Activated naive CD8-positive, alpha-beta T cell treated with anti-CD3 and anti-CD28 coated beads, Interleukin-2, amount 10 ng/mL, durations not matched to agents 7 days and 5 days (primary cell): ENCODE measurements around the gene CORO1C. TPM values are rescaled to one million over a fixed set of nuclear protein-coding genes. Genes with fewer than 3 reads are reported as not detected.

ENCODE experiments used
- ATAC-seq: fragments of 150-1000 bp; cut with Tn5 transposase; one replicate; pipeline ENCODE4 v1.10.0; 2021; ENCODE audit warnings: low read depth, moderate library complexity
- POLR2A ChIA-PET: fragments of 350-600 bp; sonication (Branson Sonifier 250); formaldehyde crosslinking; loops from one replicate; lab custom pipeline; 2021; ENCODE audit warnings: antibody characterized with exemption; lab: Charles Lee
- DNase-seq: peaks from one replicate; pipeline ENCODE4 v3.0.0; 2021
- H3K27ac Mint-ChIP-seq: one replicate; pipeline ENCODE4 v1.8.0; 2022; ENCODE audit warnings: mild to moderate bottlenecking, mixed read lengths
- H3K27me3 Mint-ChIP-seq: one replicate; pipeline ENCODE4 v1.8.0; 2022; ENCODE audit warnings: mild to moderate bottlenecking, moderate library complexity, mixed read lengths
- H3K36me3 Mint-ChIP-seq: one replicate; pipeline ENCODE4 v1.8.0; 2021; ENCODE audit warnings: mild to moderate bottlenecking, mixed read lengths
- H3K4me1 Mint-ChIP-seq: one replicate; pipeline ENCODE4 v1.8.0; 2021; ENCODE audit warnings: mixed read lengths
- H3K4me3 Mint-ChIP-seq: one replicate; pipeline ENCODE4 v1.8.0; 2022; ENCODE audit warnings: mild to moderate bottlenecking, moderate library complexity, mixed read lengths
- H3K9me3 Mint-ChIP-seq: one replicate; pipeline ENCODE4 v1.8.0; 2021; ENCODE audit warnings: mixed read lengths
- total RNA-seq, 2 experiments: library from RNA; stranded (reverse); gene quantifications; one replicate each; pipeline ENCODE4 v1.2.3, GENCODE V29; 2021

CORO1C gene
- total RNA-seq, 2 experiments from 2014 or later, result 47.4 to 53.7 TPM

GRCh38 chr12:108681317-108681716 lies 50.0 kb downstream of the CORO1C start:
- POLR2A ChIA-PET, result no interaction called here
- Mint-ChIP-seq H3K4me3 (no peak overlapping the region), H3K9me3 (no peaks in the 10 kb centered on the region)

GRCh38 chr12:108679106-108679681 lies 52.1 kb downstream of the CORO1C start:
- POLR2A ChIA-PET, result no interaction called here
- no peak for ATAC-seq
- peaks cover 29% of the 10 kb centered on the region for H3K4me1 Mint-ChIP-seq

More at GRCh38 chr12:108681317-108681716, 50.0 kb downstream of the CORO1C start:
- H3K36me3 Mint-ChIP-seq, result peaks cover 19% of the 10 kb centered on the region
- ATAC-seq (no peak), DNase-seq (no peak)
- no peak overlapping the region for H3K27ac Mint-ChIP-seq
- H3K27me3 Mint-ChIP-seq, result no peaks in the 10 kb centered on the region
- peaks cover 32% of the 10 kb centered on the region for H3K4me1 Mint-ChIP-seq

GRCh38 chr12:108678104-108678730 lies 53.1 kb downstream of the CORO1C start:
- DNase-seq (no peak), ATAC-seq (no peak)
- Mint-ChIP-seq H3K27ac (no peak overlapping the region), H3K4me3 (peak overlapping the region; percentile 52), H3K27me3 (no peaks in the 10 kb centered on the region), H3K9me3 (no peaks in the 10 kb centered on the region), H3K4me1 (peaks cover 24% of the 10 kb centered on the region), H3K36me3 (peaks cover 30% of the 10 kb centered on the region)
- POLR2A ChIA-PET, result no interaction called here

More at GRCh38 chr12:108679106-108679681, 52.1 kb downstream of the CORO1C start:
- no peak overlapping the region for H3K4me3 Mint-ChIP-seq
- peaks cover 30% of the 10 kb centered on the region for H3K36me3 Mint-ChIP-seq
- DNase-seq, result no peak
- H3K9me3 Mint-ChIP-seq, result no peaks in the 10 kb centered on the region
- H3K27me3 Mint-ChIP-seq, result no peaks in the 10 kb centered on the region
- no peak overlapping the region for H3K27ac Mint-ChIP-seq

- ATAC-seq, result no peak
- no peak overlapping the region for H3K27ac Mint-ChIP-seq
- H3K36me3 Mint-ChIP-seq, result peaks cover 30% of the 10 kb centered on the region
- no peak for DNase-seq
- no peak overlapping the region for H3K4me3 Mint-ChIP-seq
- no peaks in the 10 kb centered on the region for H3K27me3 Mint-ChIP-seq
- POLR2A ChIA-PET, result no interaction called here
- no peaks in the 10 kb centered on the region for H3K9me3 Mint-ChIP-seq
- peaks cover 24% of the 10 kb centered on the region for H3K4me1 Mint-ChIP-seq
Observed at GRCh38 chr12:108677381-108677780, 53.9 kb downstream of the CORO1C start.

GRCh38 chr12:108676707-108677106 lies 54.6 kb downstream of the CORO1C start:
- no peak for ATAC-seq
- Mint-ChIP-seq H3K36me3 (peaks cover 31% of the 10 kb centered on the region), H3K27me3 (no peaks in the 10 kb centered on the region), H3K4me3 (no peak overlapping the region), H3K27ac (no peak overlapping the region), H3K9me3 (no peaks in the 10 kb centered on the region), H3K4me1 (peaks cover 24% of the 10 kb centered on the region)
- no peak for DNase-seq
- POLR2A ChIA-PET, result no interaction called here

GRCh38 chr12:108675792-108676191 lies 55.5 kb downstream of the CORO1C start:
- no peaks in the 10 kb centered on the region for H3K9me3 Mint-ChIP-seq
- H3K27ac Mint-ChIP-seq, result no peak overlapping the region
- peaks cover 28% of the 10 kb centered on the region for H3K36me3 Mint-ChIP-seq
- ATAC-seq (no peak), DNase-seq (no peak)
- H3K27me3 Mint-ChIP-seq, result no peaks in the 10 kb centered on the region
- no peak overlapping the region for H3K4me3 Mint-ChIP-seq
- peaks cover 18% of the 10 kb centered on the region for H3K4me1 Mint-ChIP-seq
- POLR2A ChIA-PET, result no interaction called here

- Mint-ChIP-seq H3K4me1 (peaks cover 8% of the 10 kb centered on the region), H3K36me3 (peaks cover 16% of the 10 kb centered on the region), H3K27me3 (no peaks in the 10 kb centered on the region), H3K27ac (no peak overlapping the region), H3K9me3 (no peaks in the 10 kb centered on the region), H3K4me3 (no peak overlapping the region)
- ATAC-seq, result no peak
- no peak for DNase-seq
- POLR2A ChIA-PET, result no interaction called here
Observed at GRCh38 chr12:108672054-108672453, 59.3 kb downstream of the CORO1C start.

- Mint-ChIP-seq H3K36me3 (peaks cover 12% of the 10 kb centered on the region), H3K27ac (no peak overlapping the region), H3K27me3 (no peaks in the 10 kb centered on the region), H3K4me3 (no peak overlapping the region), H3K4me1 (peaks cover 8% of the 10 kb centered on the region), H3K9me3 (no peaks in the 10 kb centered on the region)
- ATAC-seq (no peak), DNase-seq (no peak)
- POLR2A ChIA-PET, result interaction anchor here (0.6 kb wide), 1 partner anchor 58 kb away, joined by 3 read pairs; no protein-coding TSS in a partner anchor
Observed at GRCh38 chr12:108671110-108671509, 60.2 kb downstream of the CORO1C start.

- Mint-ChIP-seq H3K4me1 (peaks cover 3% of the 10 kb centered on the region), H3K9me3 (no peaks in the 10 kb centered on the region), H3K4me3 (no peak overlapping the region), H3K36me3 (peaks cover 7% of the 10 kb centered on the region), H3K27me3 (no peaks in the 10 kb centered on the region), H3K27ac (no peak overlapping the region)
- DNase-seq, result no peak
- POLR2A ChIA-PET, result no interaction called here
- no peak for ATAC-seq
Observed at GRCh38 chr12:108670066-108670631, 61.2 kb downstream of the CORO1C start.

GRCh38 chr12:108668542-108668941 lies 62.8 kb downstream of the CORO1C start:
- peaks cover 3% of the 10 kb centered on the region for H3K36me3 Mint-ChIP-seq
- no peak for ATAC-seq
- POLR2A ChIA-PET, result no interaction called here

GRCh38 chr12:108668063-108668462 lies 63.3 kb downstream of the CORO1C start:
- no peaks in the 10 kb centered on the region for H3K27me3 Mint-ChIP-seq
- ATAC-seq (no peak), DNase-seq (no peak)
- H3K4me3 Mint-ChIP-seq, result no peak overlapping the region
- POLR2A ChIA-PET, result no interaction called here
- H3K4me1 Mint-ChIP-seq, result peaks cover 9% of the 10 kb centered on the region
- no peaks in the 10 kb centered on the region for H3K9me3 Mint-ChIP-seq
- H3K27ac Mint-ChIP-seq, result no peak overlapping the region
- H3K36me3 Mint-ChIP-seq, result peaks cover 3% of the 10 kb centered on the region

More at GRCh38 chr12:108668542-108668941, 62.8 kb downstream of the CORO1C start:
- Mint-ChIP-seq H3K4me1 (peaks cover 9% of the 10 kb centered on the region), H3K4me3 (no peak overlapping the region), H3K27ac (no peak overlapping the region), H3K27me3 (no peaks in the 10 kb centered on the region), H3K9me3 (no peaks in the 10 kb centered on the region)
- no peak for DNase-seq

GRCh38 chr12:108667349-108667748 lies 64.0 kb downstream of the CORO1C start:
- no peak for ATAC-seq
- POLR2A ChIA-PET, result no interaction called here

GRCh38 chr12:108666401-108666881 lies 64.9 kb downstream of the CORO1C start:
- Mint-ChIP-seq H3K4me3 (no peak overlapping the region), H3K27me3 (no peaks in the 10 kb centered on the region), H3K27ac (no peak overlapping the region), H3K4me1 (peaks cover 9% of the 10 kb centered on the region), H3K36me3 (peaks cover 1% of the 10 kb centered on the region), H3K9me3 (no peaks in the 10 kb centered on the region)
- DNase-seq (no peak), ATAC-seq (no peak)
- POLR2A ChIA-PET, result interaction anchor here (1.4 kb wide), 1 partner anchor 37 kb away, joined by 4 read pairs; no protein-coding TSS in a partner anchor

More at GRCh38 chr12:108667349-108667748, 64.0 kb downstream of the CORO1C start:
- peaks cover 9% of the 10 kb centered on the region for H3K4me1 Mint-ChIP-seq
- H3K27ac Mint-ChIP-seq, result no peak overlapping the region
- DNase-seq, result no peak
- H3K9me3 Mint-ChIP-seq, result no peaks in the 10 kb centered on the region
- H3K27me3 Mint-ChIP-seq, result no peaks in the 10 kb centered on the region
- peaks cover 3% of the 10 kb centered on the region for H3K36me3 Mint-ChIP-seq
- no peak overlapping the region for H3K4me3 Mint-ChIP-seq
